AG10803 (cell line): ENCODE data around the gene COL6A2.

Experiments
- DNase-seq: peaks from one replicate; pipeline ENCODE4 v3.0.0; 2010; ENCODE audit warnings: low read depth
- H3K4me3 ChIP-seq: 2 replicates; pipeline ENCODE4 v1.5.1; 2011; ENCODE audit warnings: mild to moderate bottlenecking, low read length, control low read depth
- CTCF ChIP-seq: conservative IDR thresholded peaks from 2 replicates; pipeline ENCODE4 v1.5.1; 2011; ENCODE audit warnings: mild to moderate bottlenecking, low read length, control low read depth, inconsistent platforms

The COL6A2 gene

GRCh38 chr21:46096596-46097335 is 1.1 kb upstream of the COL6A2 start:
- H3K4me3 ChIP-seq = peak overlapping the region; percentile 74
- no peak for DNase-seq
- TF ChIP-seq CTCF = no peak

DNA sequence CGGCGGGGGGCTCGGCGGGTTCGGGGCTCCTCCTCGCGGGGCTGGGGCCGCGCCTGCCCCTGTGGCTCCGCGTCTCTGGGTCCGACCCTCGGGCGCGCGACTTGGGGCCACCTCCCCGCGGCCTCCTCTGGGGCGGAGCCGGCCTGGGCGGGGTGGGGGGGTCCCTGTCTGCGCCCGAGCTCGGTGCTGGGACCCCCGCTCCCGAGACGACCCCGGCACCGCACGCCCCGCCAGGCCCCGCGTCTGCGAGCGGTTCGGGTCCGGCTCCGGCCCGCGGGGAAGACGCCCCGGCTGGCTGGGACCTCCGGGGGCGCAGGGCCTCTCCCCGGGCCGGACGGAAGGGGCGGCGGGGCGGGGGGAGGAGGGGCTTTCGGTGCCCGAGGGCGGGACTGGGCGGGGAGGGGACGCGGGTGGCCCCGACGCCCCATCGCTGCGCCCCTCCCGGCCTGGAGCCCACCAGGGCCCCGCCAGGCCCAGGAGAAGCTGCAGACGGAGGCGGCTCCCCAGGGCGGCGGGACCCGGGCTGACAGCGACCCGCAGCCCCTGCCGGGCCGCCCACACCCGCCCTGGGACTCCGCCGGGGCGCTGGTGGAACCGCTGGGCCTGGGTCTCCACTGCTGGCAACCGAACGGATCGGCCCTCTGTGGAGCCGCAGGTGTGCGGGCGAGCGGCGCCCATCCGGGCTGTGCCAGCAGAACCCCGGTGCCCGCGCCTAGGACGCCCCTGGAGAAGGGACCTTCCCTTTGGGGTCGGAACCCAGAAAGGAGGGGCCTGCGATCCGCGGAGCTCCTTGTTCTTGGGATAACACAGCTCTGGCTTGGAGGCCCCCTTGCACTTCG is 610 bp downstream of the COL6A2 start:
- no peak for TF ChIP-seq CTCF
- DNase-seq = no peak
- peak overlapping the region; percentile 82 for H3K4me3 ChIP-seq

DNA sequence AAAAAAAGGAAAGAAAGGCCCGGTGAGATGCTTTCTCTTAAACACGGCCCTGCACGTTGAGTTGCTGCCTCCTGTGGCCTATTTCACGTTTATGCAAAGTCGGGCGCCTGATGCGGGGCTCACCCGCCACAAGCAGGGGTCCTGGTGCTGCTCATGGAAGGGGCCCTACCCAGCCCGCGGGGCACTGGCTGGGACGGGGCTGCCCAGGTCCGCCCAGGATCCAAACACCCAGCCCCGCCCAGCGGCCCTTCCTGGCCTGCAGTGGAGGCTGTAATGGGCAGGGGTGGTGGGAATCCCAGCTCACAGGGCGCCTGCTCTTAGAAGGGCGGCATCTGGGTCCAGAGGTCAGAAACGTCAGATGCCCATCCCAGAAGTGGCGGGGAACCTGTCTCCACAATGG is 1.6 kb downstream of the COL6A2 start:
- peak; percentile 29; the same call in 1 of the 2 replicates for TF ChIP-seq CTCF
- DNase-seq = peak; percentile 66
- peak overlapping the region; percentile 82 for H3K4me3 ChIP-seq

- no peak for DNase-seq
- peak overlapping the region; percentile 82 for H3K4me3 ChIP-seq
- no peak for TF ChIP-seq CTCF
Measured at GRCh38 chr21:46100020-46100419, 2.1 kb downstream of the COL6A2 start.

DNA sequence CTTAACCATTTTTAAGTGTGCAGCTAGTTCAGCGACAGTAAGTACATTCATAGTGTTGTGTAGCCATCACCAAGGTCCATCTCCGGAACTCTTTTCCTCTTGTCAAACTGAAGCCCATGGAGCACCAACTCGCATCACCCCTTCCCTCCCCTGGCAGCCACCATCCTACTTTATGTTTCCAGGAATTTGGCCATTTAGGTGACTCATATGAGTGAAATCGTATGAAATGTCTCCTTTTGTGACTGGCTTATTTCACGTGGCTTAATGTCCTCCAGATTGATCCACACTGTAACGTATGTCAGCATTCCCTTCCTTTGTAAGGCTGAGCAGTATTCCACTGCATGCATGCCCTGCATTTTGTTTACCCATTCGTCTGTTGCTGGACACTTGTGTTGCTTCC is 2.5 kb downstream of the COL6A2 start:
- DNase-seq = peak; percentile 86
- peak overlapping the region; percentile 82 for H3K4me3 ChIP-seq
- no peak for TF ChIP-seq CTCF

- H3K4me3 ChIP-seq = peak overlapping the region; percentile 82
- TF ChIP-seq CTCF = no peak
Measured at GRCh38 chr21:46100906-46101305, 3.0 kb downstream of the COL6A2 start.

More at GRCh38 chr21:46100906-46101305, 3.0 kb downstream of the COL6A2 start:
- no peak for DNase-seq
